NCI-H2029 treated with DMSO at 0.1 percent for 48 hours (cell line): ENCODE results near the gene CENPW.

Experiments used
- DNase-seq: peaks from one replicate; lab custom pipeline; 2025; lab: John Stamatoyannopoulos, UW

CENPW gene

DNA sequence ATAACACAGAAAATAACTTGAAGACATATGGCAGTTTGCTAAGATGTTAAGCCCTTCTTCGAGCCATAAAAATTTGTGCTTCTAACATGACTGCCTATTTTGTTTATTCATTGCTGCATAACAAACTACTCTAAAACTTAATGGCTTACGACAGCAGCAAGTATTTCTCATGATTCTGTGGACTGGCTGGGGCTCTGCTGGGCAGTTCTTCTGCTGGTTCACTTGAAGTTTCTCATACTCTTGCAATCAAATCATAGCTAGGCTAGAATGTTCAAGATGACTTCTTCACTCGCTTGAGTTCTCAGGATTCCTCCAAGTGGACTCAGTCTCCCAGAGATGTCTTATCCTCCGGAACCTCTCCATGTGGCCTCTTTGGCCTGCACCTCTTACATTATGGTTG lies 33.4 kb downstream of the CENPW start:
- no peak for DNase-seq

DNA sequence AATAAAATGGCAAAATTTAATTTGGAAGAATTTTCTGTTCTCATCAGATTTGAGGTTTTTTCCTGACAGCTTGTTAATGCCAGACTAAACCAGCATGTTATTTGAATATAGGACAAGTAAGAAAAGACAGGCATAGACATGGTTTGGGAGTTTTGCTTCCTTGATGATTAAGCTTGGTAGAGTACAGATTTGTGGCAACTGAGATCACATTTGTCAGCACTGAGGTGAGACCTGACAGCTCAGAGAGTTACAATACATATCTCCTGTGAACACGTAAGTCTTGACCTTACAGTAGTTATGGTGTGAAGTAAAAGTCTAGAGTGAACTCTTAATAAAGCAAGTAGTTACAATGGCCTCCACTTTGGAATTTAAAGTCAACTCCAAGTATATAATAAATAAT lies 34.5 kb downstream of the CENPW start:
- no peak for DNase-seq

DNA sequence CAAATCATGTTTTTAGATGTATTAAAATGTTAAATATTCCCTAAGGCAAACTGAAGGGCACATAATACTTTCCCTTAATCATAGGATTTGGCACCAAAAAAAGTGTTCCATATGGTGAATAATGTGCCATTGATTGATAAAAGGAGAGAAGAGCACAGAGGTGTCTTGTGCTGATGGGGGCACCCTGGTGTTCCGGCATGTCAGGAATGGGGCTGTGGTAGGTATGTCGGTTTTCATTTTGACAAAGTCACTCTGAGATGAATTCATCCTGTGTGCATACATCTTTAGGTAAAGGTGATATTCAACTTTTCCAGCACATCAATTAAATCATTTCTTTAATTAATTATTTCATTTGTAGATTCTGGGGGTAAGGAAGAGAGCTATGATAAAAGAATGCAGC lies 36.8 kb downstream of the CENPW start:
- no peak for DNase-seq

DNA sequence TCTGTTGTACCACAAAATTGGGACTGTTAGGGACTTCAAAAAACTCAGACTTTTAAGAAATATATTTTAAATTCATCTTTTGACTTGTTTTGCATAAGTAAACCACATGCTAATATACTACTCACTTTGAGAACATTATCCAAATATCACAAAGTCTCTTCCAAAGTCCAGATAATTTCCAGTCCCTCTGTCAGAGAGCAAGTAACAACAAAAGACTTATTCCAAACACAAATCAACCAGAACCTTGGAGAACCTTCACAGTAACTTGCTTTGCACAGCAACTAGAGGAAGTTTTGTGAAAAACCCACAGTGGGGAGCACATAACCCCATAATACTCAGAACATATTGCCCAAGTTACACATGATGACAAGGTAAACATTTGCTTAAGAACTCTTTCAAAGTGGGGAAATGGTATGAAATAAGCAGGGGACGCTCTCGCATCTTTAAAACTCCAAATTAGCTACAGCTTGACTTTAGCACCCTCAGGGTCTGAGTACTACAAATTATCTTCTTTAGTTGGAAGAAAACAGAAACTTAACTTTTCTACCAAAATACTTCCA lies 37.8 kb downstream of the CENPW start:
- no peak for DNase-seq

GRCh38 chr6:126380072-126380583 lies 40.2 kb downstream of the CENPW start:
- no peak for DNase-seq

DNA sequence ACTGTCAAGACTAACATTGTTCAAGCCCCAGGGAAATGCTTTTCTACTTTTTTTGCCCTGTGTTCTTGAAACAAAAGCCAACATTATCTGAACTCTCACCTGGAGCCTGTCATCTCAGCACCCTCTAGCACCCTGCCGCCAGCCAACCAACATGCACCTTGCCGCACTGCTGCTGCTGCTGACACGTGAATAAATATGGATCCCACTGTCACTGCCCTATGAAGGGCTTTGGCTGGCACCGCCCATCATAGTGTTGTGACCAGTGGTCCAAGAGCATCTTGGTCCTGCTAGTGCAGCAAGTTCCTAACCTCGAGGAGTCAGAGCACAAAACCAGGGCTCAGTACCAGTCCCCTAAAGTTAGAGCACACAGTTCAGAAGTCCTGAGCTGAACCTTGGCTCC lies 41.6 kb downstream of the CENPW start:
- DNase-seq: no peak

GRCh38 chr6:126383203-126383602 lies 43.3 kb downstream of the CENPW start:
- DNase-seq: no peak

DNA sequence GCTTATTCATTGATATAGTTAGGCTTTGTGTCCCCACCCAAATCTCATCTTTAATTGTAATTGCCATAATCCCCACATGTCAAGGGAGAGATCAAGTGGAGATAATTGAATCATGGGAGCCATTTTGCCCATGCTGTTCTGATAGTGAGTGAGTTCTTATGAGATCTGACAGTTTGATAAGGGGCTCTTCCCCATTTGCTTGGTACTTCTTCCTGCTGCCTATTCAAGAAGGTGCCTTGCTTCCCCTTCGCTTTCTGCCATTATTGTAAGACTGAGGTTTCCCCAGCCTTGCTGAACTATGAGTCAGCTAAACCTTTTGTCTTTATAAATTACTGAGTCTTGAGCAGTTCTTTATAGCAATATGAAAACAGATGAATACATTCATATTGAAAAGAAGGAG lies 45.6 kb downstream of the CENPW start:
- no peak for DNase-seq

- DNase-seq: no peak
These were observed 48.2 kb downstream of the CENPW start for GRCh38 chr6:126388104-126388598.

DNA sequence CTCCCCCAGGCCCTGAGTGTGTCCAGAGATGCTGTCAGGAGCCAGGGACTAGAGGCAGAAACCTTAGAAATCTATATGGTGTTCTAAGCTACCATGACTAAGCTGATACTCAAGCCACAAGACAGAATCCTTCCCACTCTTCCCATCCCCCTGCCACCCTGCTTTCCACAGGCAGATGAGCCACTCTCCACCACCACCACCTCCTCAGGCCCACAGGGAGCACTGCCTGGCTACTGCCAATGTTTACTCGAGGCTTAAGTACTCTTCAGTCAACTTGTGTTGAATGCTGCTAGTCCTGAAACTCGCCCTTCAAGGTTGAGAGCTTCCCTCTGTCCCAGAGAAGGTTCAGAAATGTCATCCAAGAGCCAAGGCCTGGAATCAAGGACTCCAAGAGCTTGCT lies 56.2 kb downstream of the CENPW start:
- DNase-seq: peak; percentile 90
